H4 (cell line): ENCODE data around the gene ANKS1A. TPM values are rescaled to one million over a fixed set of nuclear protein-coding genes. Genes with fewer than 3 reads are reported as not detected.

Source experiments
- DNase-seq: peaks from one replicate; pipeline ENCODE4 v3.0.0-alpha.2; 2015; ENCODE audit warnings: low spot score
- total RNA-seq: library from RNA; depleted of rRNA; stranded (reverse); fragments of >200 nt; shearing (Covaris generic); gene quantifications from 2 replicates; pipeline ENCODE4 v1.2.3, GENCODE V29; 2014

Gene ANKS1A
- total RNA-seq, 1 experiment from 2014 or later: 8.8 TPM

DNA sequence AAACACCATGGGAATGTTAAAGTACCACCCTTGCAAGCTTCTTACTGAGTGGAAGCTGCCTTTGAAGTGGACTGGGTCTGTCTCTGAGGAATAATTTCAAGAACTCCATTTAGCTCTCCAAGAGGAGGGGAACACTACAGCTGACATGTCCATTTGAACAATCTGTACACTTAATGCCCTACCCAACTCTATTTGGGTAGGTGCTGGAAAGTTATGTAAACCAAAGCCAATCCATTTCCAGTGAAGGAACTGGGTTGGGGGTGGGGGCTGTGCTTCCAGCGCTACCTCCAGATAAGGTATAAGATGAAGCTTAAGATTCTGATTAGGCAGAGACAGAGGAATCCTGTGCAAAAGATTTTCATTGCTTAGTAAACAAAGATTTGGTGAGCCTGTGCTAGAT lies 130.1 kb downstream of the ANKS1A start:
- no peak for DNase-seq

- DNase-seq: no peak
Measured at GRCh38 chr6:35019831-35020230, 130.8 kb downstream of the ANKS1A start.

DNA sequence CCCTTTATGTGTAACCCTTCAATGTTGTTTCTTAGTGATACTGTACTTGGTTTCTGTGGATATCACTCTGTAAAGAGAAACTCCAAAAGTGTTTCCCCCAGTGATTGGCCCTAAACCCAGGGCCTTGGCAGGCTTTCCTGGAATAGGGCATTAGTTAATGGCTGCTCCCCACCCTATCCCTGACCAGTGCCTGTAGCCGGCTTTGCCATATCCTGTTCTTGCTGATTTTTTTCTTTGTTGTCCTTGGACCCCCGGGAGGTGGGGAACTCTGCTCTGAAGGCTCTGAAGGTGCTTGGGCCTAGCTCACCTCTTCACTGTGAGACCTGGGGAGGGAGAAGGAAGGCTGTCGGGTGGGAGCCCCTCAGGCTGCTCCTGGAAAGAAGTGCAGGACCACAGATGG lies 131.9 kb downstream of the ANKS1A start:
- no peak for DNase-seq

- DNase-seq: no peak
Measured at GRCh38 chr6:35023091-35024000, 134.3 kb downstream of the ANKS1A start.

- peak; percentile 74 for DNase-seq
Measured at GRCh38 chr6:35024551-35025054, 135.5 kb downstream of the ANKS1A start.

DNA sequence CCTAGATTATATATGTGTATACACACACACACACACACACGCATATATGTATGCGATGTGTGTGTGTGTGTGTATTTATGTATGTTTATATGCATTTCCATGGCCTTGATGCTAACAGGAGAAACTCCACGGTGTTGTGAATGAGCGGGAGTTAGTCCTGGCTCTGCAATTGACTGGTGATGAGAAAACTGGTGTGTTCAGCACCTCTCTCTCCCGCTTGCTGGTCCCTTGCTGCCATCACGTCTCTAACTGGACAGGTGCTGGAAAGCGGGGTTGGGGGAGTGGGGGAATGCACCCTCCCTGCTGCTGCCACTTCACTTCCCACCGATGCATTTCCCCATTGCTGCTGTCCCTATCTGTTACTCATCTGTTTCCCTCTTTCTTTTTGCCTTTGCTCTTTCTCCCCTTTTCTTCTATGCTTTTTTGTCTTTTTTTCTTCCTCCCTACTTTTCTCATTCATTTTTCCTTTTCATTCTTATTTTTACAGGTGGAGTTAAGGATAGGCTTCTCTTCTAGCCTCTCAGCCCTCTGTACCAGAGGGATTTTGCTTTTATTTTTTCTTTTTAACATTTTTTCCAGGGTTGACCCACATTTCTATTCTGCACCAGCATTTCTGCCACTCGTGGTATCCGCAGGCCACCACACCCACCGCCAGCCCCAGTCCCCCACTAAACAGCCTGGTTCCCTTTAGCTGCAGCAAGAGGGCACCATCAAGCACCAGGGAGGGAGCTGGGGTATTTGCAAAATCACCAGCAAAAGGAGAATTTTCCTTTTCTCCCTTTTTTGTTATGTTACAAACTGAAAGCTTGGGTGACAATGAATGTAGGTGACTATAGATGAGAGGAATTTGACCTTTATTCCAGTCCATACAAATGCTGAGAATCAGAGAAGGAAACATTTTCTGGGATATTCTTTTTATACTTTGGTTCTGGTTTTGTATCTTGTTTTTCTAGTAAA lies 136.5 kb downstream of the ANKS1A start:
- DNase-seq: no peak

- no peak for DNase-seq
Measured at GRCh38 chr6:35026434-35027222, 137.6 kb downstream of the ANKS1A start.

DNA sequence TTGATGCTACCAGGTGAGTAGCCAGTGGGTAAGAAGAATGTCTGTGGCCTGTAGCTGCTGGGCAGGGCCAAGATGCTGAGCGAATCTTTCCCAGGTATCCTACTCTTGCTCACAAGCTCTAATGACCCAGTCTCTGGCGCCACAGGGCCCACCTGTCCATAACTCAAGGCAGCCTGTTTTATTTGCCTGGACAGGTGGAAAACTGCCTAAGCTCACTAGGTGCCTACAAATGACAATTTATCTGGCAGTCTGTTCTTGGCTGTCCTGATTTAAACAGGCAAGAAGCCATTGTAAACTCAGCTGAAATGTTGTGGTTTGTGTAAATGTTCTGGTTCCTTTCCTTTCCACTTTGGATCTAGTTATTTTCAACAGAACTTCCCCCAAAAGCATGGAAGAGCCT lies 138.8 kb downstream of the ANKS1A start:
- DNase-seq: no peak

DNA sequence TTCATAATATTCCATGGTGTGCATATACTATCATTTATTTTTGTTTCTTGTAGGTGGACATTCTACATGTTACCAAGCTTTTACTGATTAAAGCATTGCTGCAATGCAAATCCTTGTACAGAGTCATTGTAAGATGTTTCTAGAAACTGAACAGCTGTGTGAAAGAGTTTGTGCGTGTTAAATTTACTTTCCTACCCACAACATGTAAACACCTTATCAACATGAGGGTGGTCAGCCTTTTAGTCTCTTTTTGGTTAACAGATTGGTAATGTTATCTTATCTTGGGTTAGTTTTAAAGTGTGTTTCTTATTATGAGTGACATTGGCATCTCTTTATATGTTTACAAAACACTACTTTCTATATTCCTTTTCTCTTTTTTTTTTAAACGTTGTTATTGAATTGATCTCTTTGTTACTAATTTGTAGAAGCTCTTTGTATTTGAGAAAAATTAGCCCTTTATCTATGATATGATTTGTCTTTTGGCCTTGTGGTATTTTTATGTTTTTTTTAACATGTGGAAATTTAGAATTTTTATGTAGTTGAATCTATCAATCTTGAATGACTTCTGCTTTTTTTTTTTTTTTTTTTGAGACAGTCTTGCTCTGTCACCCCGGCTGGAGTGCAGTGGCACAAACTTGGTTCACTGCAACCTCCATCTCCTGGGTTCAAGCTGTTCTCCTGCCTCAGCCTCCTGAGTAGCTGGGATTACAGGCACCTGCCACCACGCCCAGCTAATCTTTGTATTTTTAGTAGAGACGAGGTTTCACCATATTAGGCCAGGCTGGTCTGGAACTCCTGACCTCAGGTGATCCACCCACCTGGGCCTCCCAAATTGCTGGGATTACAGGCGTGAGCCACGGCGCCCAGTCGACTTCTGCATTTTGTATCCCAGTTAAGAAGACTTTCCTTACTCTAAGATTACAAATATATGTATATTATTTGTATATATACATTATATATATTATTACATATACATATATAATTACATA lies 140.0 kb downstream of the ANKS1A start:
- DNase-seq: peak; percentile 23

GRCh38 chr6:35030099-35030498 lies 141.0 kb downstream of the ANKS1A start:
- DNase-seq: no peak

DNA sequence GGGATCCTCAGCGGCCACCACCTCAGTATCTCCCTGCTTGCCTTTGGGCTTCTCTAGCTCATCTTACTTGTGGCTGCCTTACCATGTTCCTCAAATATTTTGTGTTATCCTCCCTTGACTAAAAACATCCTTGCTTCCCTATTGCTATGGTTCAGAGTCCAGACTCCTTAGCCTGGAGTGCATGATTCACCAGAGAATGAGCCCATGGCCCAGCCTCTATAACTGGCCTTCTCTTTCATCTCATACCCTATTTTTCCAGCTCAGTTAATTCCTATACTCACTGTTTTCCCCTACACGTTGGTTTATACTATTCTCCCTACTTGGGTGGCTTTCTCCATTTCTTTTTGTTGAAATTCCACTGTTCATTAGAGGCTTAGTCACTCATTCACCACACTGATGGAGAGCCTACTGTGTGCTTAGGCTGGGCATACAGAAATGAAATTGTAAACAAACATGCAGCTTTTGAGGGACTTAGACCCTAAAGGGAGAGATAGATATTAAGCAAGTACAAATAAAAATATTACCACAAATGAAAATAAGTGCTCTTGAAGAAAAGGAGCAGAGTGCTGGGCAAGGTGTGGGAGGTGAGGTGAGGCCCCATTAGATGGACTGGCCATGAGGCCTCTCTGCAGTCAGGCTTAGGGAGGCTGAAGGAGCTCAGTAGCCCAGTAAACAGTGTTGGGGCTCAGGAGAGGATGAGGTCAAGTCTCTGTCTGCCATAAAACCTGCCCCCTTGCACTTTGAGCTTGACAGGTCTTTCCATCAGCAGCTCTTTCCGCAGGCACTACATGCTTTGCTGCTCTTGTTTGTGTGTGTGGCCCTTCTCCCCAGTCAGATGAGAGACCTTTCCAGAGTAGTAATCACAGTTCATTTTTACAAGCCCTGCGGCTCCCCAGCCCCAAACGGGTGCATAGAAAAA lies 142.8 kb downstream of the ANKS1A start:
- no peak for DNase-seq

DNA sequence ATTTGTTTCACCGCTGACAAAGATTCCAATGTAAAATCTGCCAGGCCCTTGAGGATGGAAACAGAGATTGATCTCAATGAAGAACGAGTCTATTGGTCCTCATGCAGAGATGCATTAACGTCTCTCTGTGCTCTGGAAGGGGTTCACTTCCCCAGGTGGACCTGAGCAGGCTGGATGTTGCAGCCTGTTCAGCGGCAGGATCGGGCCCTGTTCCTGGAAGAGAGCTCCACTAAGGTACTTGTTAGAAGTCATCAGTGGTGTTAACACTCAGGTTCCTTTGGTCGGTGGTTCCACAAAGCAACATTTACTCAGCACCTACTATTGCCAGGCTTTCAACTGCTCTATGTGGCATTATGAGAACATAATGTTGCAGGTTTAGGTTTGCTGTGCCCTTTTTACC lies 144.6 kb downstream of the ANKS1A start:
- no peak for DNase-seq

DNA sequence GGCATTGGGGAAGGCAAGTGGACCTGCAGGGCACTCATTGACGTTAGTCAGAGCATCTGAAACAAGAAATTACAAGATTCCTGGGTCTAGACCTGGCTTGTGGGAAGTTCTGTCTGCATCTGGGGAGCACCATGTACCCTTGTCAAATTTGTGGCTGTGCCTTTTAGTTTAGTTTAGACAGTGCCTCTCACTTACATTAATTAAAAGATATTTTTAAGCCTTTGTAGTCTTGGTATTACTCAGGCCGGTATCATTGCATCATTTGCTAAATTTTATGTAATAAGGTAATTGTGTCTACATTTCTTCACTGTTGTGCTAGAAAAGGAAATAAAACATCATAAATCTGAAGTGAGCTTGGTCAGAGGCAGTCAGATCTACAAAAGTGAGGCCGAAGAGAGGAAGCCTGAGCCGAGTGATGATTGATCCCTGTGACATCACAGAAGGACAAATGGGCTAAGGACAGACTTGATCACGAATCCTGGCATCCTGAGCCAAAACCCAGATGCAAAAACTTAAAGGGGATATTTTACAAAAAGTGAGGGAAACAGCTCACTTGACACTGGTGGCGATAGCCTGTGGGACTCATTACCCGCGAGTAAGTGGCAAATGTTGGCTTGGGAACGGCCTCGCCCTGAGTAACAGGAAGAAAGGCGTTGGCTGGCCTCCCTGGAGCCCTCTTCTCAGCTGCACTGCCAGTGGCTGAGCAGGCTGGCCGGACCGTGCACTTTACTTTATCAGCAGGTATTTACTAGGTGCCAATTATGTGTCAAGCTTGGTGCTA lies 145.5 kb downstream of the ANKS1A start:
- DNase-seq: no peak

DNA sequence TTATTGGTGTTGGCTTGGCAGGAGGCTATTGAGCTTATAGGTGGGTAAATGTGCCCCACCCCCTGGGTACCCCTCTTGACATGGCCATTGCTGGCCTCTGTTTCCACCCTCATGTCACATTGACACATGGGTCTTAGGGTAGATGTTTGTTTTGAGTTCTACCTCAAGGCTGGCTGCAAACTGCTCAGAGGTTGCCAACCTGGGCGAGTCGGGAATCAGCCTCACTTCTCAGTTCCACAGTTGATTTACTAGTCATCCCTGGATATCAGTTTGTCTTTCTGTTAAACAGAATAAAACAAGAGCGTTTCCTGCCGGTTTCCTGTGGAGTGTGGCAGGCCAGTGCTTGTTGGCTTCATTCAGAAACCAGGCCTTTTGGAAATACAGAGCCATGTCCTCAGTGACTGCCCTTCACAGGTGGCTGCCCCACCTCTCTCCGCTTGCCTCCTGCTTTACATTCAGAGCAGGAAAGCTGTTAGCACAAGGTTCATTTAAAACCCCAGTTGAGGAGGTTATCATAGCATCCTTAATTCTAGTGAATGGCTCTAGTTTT lies 146.5 kb downstream of the ANKS1A start:
- no peak for DNase-seq

DNA sequence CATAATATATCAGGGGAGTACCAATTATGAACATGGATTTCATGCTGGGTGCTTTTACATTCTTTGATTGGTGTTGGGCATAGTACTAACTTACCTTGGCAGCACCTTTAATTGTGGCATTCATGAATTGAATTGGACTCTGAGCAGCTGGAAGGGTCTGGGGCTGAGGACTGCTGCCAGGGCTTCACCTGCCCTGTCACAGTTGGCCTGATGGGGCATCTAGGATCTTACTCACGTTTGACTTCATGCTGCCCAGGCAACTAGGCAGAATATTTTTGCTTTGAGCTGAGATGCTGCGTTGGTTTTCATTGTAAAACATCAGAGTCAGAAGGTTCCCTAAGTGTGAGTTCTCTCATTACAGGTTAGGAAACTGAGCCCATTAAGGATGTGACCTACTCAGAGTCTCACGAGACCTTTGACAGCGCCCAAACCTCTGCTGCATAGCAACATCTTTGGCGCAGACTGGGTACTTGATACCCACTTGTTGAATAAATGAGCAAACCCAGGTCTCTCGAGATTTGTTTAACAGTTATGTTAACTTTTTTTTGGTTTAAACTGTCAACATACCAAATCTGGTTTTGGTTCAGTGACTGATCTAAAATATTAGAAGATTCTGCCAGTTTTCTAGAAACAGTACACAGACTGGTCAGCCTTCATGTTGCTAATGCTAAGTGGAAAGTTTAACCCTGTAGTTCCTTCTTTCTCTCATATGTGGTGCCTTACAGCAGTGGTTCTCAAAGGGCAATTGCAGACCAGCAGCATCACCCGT lies 147.2 kb downstream of the ANKS1A start:
- DNase-seq: no peak

DNA sequence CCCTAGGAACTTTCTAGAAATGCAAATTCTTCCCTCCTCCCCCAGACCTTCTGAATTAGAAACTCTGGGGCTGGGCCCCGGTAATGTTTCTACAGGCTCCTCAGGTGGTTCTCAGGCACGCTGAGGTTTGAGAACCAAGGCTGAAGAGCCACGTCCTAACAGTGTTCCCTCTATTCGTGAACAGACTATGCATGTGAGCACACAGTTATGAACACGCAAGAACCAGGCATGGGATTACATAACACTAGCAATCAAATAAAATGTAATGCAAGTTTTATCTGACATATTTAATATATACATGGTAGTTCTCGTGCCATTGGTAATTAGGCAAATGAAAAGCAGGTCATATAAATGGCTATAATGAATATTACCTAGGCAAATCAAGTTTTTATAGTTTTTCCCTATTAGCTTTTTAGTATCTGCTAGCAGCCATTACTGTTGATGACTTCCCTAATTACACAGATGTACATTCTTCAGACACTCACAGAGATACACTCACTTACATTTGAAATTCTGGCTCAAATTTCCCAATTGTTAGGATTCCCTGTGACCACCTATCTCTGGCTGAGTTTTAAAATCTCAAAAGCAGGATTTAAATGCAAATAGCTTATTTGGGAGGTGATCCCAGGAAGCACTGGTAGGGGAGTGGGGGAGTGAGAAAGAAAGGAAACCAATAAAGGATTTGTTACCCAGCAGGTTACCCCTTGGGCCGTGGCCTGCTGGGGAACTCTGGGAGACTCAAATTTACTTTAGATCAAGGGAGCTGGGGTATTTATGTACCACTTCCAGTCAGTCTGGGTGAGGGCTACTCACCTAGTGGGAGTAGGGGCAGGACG lies 148.0 kb downstream of the ANKS1A start:
- no peak for DNase-seq
